Activated B cell treated with CpG ODN at 0.5 μM for 24 hours (primary cell): ENCODE data around the gene IGF1R. TPM values are rescaled to one million over a fixed set of nuclear protein-coding genes. Genes with fewer than 3 reads are reported as not detected.

ENCODE experiments used
- ATAC-seq: fragments of 200-7000 bp; cut with Tn5 transposase; one replicate; pipeline ENCODE4 v1.10.0; 2021; ENCODE audit warnings: low read depth, mild to moderate bottlenecking, moderate library complexity
- CTCF ChIA-PET: fragments of 350-600 bp; sonication (Branson Sonifier 250); formaldehyde crosslinking; loops from one replicate; lab custom pipeline; 2021; ENCODE audit warnings: antibody characterized with exemption; lab: Charles Lee
- POLR2A ChIA-PET: fragments of 350-600 bp; sonication (Branson Sonifier 250); formaldehyde crosslinking; loops from one replicate; lab custom pipeline; 2021; ENCODE audit warnings: antibody characterized with exemption; lab: Charles Lee
- DNase-seq: peaks from one replicate; pipeline ENCODE4 v3.0.0; 2022
- H3K27ac Mint-ChIP-seq: one replicate; pipeline ENCODE4 v1.8.0; 2020; ENCODE audit warnings: mixed read lengths
- H3K27me3 Mint-ChIP-seq: one replicate; pipeline ENCODE4 v1.8.0; 2021; ENCODE audit warnings: mixed read lengths
- H3K36me3 Mint-ChIP-seq: one replicate; pipeline ENCODE4 v1.8.0; 2021; ENCODE audit warnings: low read depth, mixed read lengths
- H3K4me1 Mint-ChIP-seq: one replicate; pipeline ENCODE4 v1.8.0; 2021; ENCODE audit warnings: mixed read lengths
- H3K4me3 Mint-ChIP-seq: one replicate; pipeline ENCODE4 v1.8.0; 2020; ENCODE audit warnings: mild to moderate bottlenecking, mixed read lengths
- H3K9me3 Mint-ChIP-seq: one replicate; pipeline ENCODE4 v1.8.0; 2020; ENCODE audit warnings: mixed read lengths
- intact Hi-C: fragments of 100-400 bp; cut with micrococcal nuclease; formaldehyde crosslinking; loops from one replicate; pipeline ENCODE4 v1.15.1; 2024
- total RNA-seq: library from RNA; stranded (reverse); gene quantifications from 2 replicates; pipeline ENCODE4 v1.2.3, GENCODE V29; 2022
- TF ChIP-seq, protein P1 (sequence below): fragments of 200-600 bp; IDR thresholded peaks from one replicate; pipeline ENCODE4 v1.8.0; 2022; ENCODE audit warnings: antibody characterized with exemption, mild to moderate bottlenecking

The IGF1R gene
- total RNA-seq, 1 donor from 2014 or later: 6.7 TPM

DNA sequence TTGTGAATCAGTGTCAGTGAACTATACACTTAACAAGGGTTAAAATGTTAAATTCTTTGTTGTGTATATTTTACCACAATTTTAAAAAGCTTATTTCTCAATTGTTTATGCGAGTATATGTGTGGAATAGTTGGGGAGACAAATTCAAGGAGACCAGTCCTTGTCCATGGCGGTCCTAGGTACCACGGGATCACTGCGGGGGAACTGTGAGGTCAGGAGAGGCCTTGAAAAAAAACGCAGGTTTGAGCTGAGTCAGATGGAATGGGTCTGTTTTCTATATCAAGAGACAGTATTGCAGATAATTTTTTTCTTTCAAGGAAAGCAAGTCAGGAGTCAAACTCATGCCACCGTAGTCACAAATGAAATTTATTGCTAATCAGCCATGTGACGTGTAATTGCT, 18.5 kb downstream of the IGF1R start:
- intact Hi-C loops: no loop called here
- Mint-ChIP-seq H3K27ac (no peak overlapping the region), H3K4me3 (no peak overlapping the region), H3K36me3 (no peaks in the 10 kb centered on the region), H3K27me3 (peaks cover 3% of the 10 kb centered on the region), H3K4me1 (no peaks in the 10 kb centered on the region), H3K9me3 (peaks cover 2% of the 10 kb centered on the region)
- ChIA-PET CTCF (no interaction called here), POLR2A (no interaction called here)
- TF ChIP-seq, protein P1, sequence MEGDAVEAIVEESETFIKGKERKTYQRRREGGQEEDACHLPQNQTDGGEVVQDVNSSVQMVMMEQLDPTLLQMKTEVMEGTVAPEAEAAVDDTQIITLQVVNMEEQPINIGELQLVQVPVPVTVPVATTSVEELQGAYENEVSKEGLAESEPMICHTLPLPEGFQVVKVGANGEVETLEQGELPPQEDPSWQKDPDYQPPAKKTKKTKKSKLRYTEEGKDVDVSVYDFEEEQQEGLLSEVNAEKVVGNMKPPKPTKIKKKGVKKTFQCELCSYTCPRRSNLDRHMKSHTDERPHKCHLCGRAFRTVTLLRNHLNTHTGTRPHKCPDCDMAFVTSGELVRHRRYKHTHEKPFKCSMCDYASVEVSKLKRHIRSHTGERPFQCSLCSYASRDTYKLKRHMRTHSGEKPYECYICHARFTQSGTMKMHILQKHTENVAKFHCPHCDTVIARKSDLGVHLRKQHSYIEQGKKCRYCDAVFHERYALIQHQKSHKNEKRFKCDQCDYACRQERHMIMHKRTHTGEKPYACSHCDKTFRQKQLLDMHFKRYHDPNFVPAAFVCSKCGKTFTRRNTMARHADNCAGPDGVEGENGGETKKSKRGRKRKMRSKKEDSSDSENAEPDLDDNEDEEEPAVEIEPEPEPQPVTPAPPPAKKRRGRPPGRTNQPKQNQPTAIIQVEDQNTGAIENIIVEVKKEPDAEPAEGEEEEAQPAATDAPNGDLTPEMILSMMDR: no peak
- no peak for ATAC-seq
- DNase-seq: no peak

DNA sequence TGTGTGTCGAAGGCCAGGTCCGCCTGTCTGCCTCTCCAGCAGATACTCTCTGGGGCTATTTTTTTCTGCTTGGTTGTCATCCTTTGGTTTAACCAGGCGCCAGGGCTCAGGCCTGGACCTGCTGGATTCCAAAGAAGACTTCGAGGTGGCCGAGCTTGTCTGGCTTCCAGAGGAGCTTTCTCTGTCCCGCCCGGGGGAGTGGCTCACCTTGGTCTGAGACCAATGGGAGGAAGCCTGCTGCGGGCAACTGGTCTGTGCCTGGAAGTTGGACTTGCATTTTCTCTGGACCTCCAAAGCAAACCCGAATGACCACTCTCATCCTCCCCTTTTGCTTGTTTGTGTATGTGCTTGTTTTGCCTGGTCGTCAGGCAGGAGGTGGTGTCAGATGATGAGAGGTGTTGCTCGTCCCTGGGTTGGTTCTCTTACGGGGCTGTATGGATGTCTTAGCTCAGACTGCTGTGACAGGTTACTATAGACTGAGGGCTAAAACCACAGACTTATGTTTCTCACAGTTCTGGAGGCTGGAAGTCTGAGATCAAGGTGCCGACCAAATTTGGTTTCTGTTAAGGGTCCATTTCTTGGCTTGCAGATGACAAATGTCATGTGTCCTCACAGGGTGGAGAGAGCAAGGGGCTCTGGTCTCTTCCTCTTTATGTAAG, 19.3 kb downstream of the IGF1R start:
- Mint-ChIP-seq H3K27ac (no peak overlapping the region), H3K4me3 (no peak overlapping the region), H3K4me1 (no peaks in the 10 kb centered on the region), H3K36me3 (no peaks in the 10 kb centered on the region), H3K27me3 (peaks cover 3% of the 10 kb centered on the region), H3K9me3 (peaks cover 2% of the 10 kb centered on the region)
- ATAC-seq: no peak
- ChIA-PET CTCF (no interaction called here), POLR2A (no interaction called here)
- TF ChIP-seq, protein P1: no peak
- intact Hi-C loops: no loop called here
- no peak for DNase-seq

DNA sequence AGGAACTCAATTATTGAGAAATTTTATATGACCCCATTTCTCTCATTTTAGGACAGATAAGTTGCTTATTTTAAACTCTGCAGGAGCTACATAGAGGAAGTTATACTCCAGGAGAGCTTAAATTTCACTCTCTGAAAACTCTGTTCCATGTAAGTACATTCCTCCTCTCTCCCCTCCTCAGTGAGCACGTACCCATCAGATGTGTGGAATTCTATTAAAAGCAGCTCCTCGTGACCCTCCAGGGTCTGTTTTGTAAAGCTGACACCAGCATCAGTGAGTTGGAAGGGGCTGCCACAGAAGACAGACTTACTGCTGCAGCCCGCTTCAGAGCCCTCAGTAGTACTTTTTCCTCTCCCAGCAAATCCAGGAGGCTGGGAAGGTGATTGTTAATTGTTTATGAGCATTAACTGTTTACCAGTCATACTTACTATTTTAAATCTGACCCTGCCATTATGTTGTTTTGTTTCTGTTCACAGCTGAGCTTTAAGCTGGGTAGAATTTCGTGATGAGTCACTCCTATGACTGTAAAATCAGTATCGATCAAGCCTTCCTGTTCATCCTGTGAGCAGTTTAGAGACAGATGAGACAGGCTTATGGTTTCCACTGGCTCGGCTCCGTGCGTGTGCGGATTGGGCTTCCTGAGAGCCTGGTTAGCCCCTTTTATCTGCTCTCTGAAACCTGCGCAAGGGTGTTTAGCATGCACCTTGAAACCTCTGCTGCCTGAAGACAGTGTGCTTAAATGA, 20.4 kb downstream of the IGF1R start:
- H3K27me3 Mint-ChIP-seq: peaks cover 3% of the 10 kb centered on the region
- DNase-seq (no peak), ATAC-seq (no peak)
- TF ChIP-seq, protein P1: no peak
- ChIA-PET POLR2A (no interaction called here), CTCF (interaction anchor here (1.3 kb wide), 1 partner anchor 9 kb away, joined by 3 read pairs; no protein-coding TSS in a partner anchor)
- H3K9me3 Mint-ChIP-seq: peaks cover 2% of the 10 kb centered on the region
- no peaks in the 10 kb centered on the region for H3K4me1 Mint-ChIP-seq
- no peak overlapping the region for H3K4me3 Mint-ChIP-seq
- intact Hi-C loops: no loop called here
- no peak overlapping the region for H3K27ac Mint-ChIP-seq
- H3K36me3 Mint-ChIP-seq: no peaks in the 10 kb centered on the region

DNA sequence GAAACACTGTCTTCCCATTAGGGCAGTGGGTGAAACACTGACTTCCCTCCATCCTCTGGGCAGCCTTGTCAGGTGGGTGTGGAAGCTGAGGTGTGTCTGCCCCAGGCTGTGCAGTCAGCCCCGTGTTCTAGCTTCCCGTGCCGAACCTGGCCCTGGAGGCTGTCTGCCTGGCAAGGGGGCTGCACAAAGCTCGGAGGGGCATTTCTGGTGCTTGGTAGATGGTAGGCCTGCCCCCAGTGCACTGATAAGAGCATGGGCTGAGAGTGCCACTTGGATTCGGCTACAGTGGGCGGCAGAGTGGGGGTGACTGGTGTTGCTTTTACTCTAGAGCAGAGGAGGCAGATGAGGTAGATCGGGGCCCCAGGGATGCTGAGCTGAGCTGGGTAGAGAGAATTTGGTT, 21.3 kb downstream of the IGF1R start:
- Mint-ChIP-seq H3K27ac (no peak overlapping the region), H3K4me3 (no peak overlapping the region), H3K27me3 (peaks cover 3% of the 10 kb centered on the region), H3K36me3 (no peaks in the 10 kb centered on the region), H3K4me1 (no peaks in the 10 kb centered on the region), H3K9me3 (peaks cover 2% of the 10 kb centered on the region)
- DNase-seq: no peak
- TF ChIP-seq, protein P1: no peak
- ChIA-PET POLR2A (no interaction called here), CTCF (interaction anchor here (1.3 kb wide), 1 partner anchor 10 kb away, joined by 3 read pairs; no protein-coding TSS in a partner anchor)
- ATAC-seq: no peak
- intact Hi-C loops: no loop called here
